ENCODE measurements around the gene FOXE1.

GRCh38 chr9:97804059-97804365 lies 49.0 kb upstream of the FOXE1 start:
- no peak for TF ChIP-seq EZH2 (IDR thresholded peaks at IDR 0.05; ENCODE audit: borderline replicate concordance, low read depth, low read length, severe bottlenecking)
- TF ChIP-seq CTCF (IDR thresholded peaks at IDR 0.05; ENCODE audit: borderline replicate concordance, extremely low read depth, low read length, poor library complexity, severe bottlenecking): no peak

All from DND-41 (cell line).